ENCODE measurements around the gene CSNK1G3. TPM values are rescaled to one million over a fixed set of nuclear protein-coding genes. Genes with fewer than 3 reads are reported as not detected.
A peak's percentile ranks its signal among the peaks of the same experiment; 100 is the strongest.

CSNK1G3 gene
- total RNA-seq, 2 experiments from 2014 or later = 20.9 to 23.1 TPM

DNA sequence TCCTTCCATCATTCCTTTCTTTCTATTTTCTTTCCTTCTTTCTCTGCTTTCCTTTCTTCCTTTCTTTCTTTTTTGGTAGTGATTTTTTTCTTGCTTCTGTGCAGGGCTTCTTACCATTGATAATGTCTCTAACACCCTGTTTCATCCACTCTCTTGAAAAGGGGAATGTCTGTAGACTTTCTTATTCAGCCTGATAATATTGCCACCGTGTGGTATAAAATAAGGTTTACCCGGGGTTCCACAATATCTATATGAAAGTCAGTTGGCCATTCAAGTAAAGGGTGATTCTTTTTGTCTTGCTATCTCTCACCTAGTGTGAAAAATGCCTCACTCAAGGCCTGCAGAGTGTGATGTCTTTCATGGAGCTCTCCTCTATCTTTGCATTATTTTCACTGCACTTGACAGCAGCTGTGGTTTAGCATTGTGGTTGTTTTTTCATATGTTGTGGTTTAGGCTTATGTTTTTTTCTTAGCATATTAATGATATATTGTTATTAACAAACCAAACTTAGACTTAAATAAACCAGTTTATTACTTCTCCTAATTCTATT is 153.9 kb downstream of the CSNK1G3 start:
- H2AFZ ChIP-seq (ENCODE audit: low read length) = no peak overlapping the region
- H3K9me3 ChIP-seq (ENCODE audit: low read length) = no peaks in the 10 kb centered on the region
- no peak overlapping the region for H3K27ac ChIP-seq (ENCODE audit: low read depth, low read length, poor library complexity, severe bottlenecking)
- no peak overlapping the region for H3K4me3 ChIP-seq (ENCODE audit: low read depth, low read length, poor library complexity, severe bottlenecking)
- H3K4me1 ChIP-seq (ENCODE audit: insufficient read depth, low read length, poor library complexity, severe bottlenecking) = no peaks in the 10 kb centered on the region
- H3K9me2 ChIP-seq (ENCODE audit: insufficient read depth, low read length) = no peaks in the 10 kb centered on the region
- ChIA-PET POLR2A (interaction anchor here (0.6 kb wide), 2 partner anchors 399 to 599 kb away, joined by 3 to 5 read pairs; no protein-coding TSS in a partner anchor), CTCF (ENCODE audit: unreplicated experiment) (no interaction called here)
- peak; percentile 20 for DNase-seq (ENCODE audit: low spot score)
- no TSS peak for BruUV-seq (replicated peaks)
- TF ChIP-seq, protein P1, sequence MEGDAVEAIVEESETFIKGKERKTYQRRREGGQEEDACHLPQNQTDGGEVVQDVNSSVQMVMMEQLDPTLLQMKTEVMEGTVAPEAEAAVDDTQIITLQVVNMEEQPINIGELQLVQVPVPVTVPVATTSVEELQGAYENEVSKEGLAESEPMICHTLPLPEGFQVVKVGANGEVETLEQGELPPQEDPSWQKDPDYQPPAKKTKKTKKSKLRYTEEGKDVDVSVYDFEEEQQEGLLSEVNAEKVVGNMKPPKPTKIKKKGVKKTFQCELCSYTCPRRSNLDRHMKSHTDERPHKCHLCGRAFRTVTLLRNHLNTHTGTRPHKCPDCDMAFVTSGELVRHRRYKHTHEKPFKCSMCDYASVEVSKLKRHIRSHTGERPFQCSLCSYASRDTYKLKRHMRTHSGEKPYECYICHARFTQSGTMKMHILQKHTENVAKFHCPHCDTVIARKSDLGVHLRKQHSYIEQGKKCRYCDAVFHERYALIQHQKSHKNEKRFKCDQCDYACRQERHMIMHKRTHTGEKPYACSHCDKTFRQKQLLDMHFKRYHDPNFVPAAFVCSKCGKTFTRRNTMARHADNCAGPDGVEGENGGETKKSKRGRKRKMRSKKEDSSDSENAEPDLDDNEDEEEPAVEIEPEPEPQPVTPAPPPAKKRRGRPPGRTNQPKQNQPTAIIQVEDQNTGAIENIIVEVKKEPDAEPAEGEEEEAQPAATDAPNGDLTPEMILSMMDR (conservative IDR thresholded peaks at IDR 0.05; ENCODE audit: low read length) = peak; percentile 58
- no peak for TF ChIP-seq EZH2phosphoT487 (IDR thresholded peaks at IDR 0.05; ENCODE audit: borderline replicate concordance, low read depth, low read length)
- no peaks in the 10 kb centered on the region for H3K79me2 ChIP-seq (ENCODE audit: insufficient read depth, low read depth, low read length)
- no peaks in the 10 kb centered on the region for H4K20me1 ChIP-seq (ENCODE audit: insufficient read depth, low read length)
- intact Hi-C loops (cut with micrococcal nuclease; ENCODE audit: unreplicated experiment) = no loop called here
- H3K36me3 ChIP-seq (ENCODE audit: insufficient read depth, low read length) = no peaks in the 10 kb centered on the region
- no peak overlapping the region for H3K4me2 ChIP-seq (ENCODE audit: low read length)

Other genes starting within 250 kb of the CSNK1G3 start
- gene CEP120, start 88.8 kb upstream of the CSNK1G3 start, total RNA-seq (2014; rRNA removed; shearing (Covaris generic)) = 18.0 and 23.3 TPM in 2 replicates
- 23.7 and 23.8 TPM in 2 replicates for gene CEP120, start 88.8 kb upstream of the CSNK1G3 start, total RNA-seq (2022)

All from OCI-LY7 (cell line).